A549 (cell line): ENCODE results near the gene CDK14.

ENCODE experiments used
- CHD2 ChIP-seq: fragments of 150-350 bp; IDR thresholded peaks from 2 replicates; pipeline ENCODE4 v1.6.1; 2014; ENCODE audit warnings: low read length; ENCODE audit not compliant: partially characterized antibody
- EP300 ChIP-seq, 2 experiments: fragments of >200 bp; sonication (Bioruptor Twin); formaldehyde crosslinking; IDR thresholded peaks; 2 replicates in 1 of 2; 3 replicates in 1 of 2; pipeline ENCODE4 v1.6.1; 2016 to 2017
- ESRRA ChIP-seq: fragments of 150-350 bp; IDR thresholded peaks from 2 replicates; pipeline ENCODE4 v1.6.1; 2014; ENCODE audit warnings: mild to moderate bottlenecking, low read length, borderline replicate concordance
- KDM1A ChIP-seq: fragments of 200-600 bp; sonication (generic); IDR thresholded peaks from 2 replicates; pipeline ENCODE4 v1.6.1; 2016; ENCODE audit warnings: low read depth, mild to moderate bottlenecking
- TF ChIP-seq, protein P1 (sequence below): fragments of >200 bp; sonication (Bioruptor Twin); formaldehyde crosslinking; IDR thresholded peaks from 3 replicates; pipeline ENCODE4 v1.5.1; 2016

DNA sequence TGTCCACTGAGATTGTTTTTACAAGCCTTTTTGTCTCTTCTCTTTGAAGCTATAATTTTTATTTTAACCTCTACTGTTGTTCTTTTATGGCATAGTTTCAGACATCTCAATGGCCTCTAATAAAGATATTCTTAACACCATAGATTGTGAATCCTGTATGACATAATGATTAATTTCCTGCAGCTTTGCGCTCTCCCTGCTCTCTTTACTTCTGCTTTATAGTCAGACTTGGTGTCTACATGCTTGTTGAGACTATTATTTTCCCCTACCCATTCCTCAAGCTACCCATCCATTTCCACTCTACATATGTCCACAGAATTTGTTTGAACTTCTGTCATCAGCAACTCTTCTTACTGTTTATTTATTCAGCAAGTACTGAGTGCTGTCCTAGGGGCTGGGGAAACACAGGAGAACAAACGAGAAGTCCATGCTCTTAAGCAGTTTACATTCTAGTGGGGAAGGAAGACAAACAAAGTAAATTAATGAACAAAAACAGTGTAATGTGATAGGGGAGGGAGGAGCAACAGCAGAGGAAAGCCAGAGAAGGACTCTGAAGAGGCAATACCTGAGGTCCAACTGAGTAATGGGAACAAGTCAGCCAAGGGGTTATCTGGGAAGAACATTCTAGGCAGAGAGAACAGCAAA, 110.1 kb downstream of the CDK14 start:
- TF ChIP-seq, protein P1, sequence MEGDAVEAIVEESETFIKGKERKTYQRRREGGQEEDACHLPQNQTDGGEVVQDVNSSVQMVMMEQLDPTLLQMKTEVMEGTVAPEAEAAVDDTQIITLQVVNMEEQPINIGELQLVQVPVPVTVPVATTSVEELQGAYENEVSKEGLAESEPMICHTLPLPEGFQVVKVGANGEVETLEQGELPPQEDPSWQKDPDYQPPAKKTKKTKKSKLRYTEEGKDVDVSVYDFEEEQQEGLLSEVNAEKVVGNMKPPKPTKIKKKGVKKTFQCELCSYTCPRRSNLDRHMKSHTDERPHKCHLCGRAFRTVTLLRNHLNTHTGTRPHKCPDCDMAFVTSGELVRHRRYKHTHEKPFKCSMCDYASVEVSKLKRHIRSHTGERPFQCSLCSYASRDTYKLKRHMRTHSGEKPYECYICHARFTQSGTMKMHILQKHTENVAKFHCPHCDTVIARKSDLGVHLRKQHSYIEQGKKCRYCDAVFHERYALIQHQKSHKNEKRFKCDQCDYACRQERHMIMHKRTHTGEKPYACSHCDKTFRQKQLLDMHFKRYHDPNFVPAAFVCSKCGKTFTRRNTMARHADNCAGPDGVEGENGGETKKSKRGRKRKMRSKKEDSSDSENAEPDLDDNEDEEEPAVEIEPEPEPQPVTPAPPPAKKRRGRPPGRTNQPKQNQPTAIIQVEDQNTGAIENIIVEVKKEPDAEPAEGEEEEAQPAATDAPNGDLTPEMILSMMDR, result no peak
- TF ChIP-seq ESRRA, result no peak
- TF ChIP-seq KDM1A, result no peak
- no peak for TF ChIP-seq EP300 (IDR thresholded peaks at IDR 0.05)
- no peak for TF ChIP-seq CHD2
